SK-N-SH treated with all-trans-retinoic acid at 6 μM for 48 hours (cell line): Measurements from ENCODE around the gene RNGTT.

Experiments used
- ATAC-seq: fragments of 200-7000 bp; cut with Tn5 transposase; 3 replicates; pipeline ENCODE4 v1.9.1; 2020; ENCODE audit warnings: mild to moderate bottlenecking, moderate library complexity
- ARNTL ChIP-seq: fragments of 450-650 bp; formaldehyde crosslinking; IDR thresholded peaks from 2 replicates; pipeline ENCODE4 v1.5.0; 2020; ENCODE audit warnings: low read depth, mild to moderate bottlenecking, moderate library complexity, borderline replicate concordance
- BACH2 ChIP-seq: fragments of 250-450 bp; sonication (Bioruptor Pico); IDR thresholded peaks from 2 replicates; pipeline ENCODE4 v1.9.0; 2021; ENCODE audit warnings: mild to moderate bottlenecking, borderline replicate concordance
- CSDC2 ChIP-seq: fragments of 250-450 bp; sonication (Bioruptor Pico); IDR thresholded peaks from 2 replicates; pipeline ENCODE4 v1.5.0; 2020; ENCODE audit warnings: mild to moderate bottlenecking, moderate library complexity
- CSRNP3 ChIP-seq: fragments of 250-450 bp; sonication (Bioruptor Pico); IDR thresholded peaks from 2 replicates; pipeline ENCODE4 v1.5.1; 2021; ENCODE audit warnings: mild to moderate bottlenecking, moderate library complexity
- ESRRG ChIP-seq: fragments of 250-450 bp; sonication (Bioruptor Pico); IDR thresholded peaks from 2 replicates; pipeline ENCODE4 v1.6.1; 2021; ENCODE audit warnings: mild to moderate bottlenecking
- GLIS3 ChIP-seq: fragments of 250-450 bp; sonication (Bioruptor Pico); IDR thresholded peaks from 2 replicates; pipeline ENCODE4 v1.5.0; 2020; ENCODE audit warnings: mild to moderate bottlenecking, moderate library complexity
- ISL1 ChIP-seq: fragments of 250-450 bp; sonication (Bioruptor Pico); IDR thresholded peaks from 2 replicates; pipeline ENCODE4 v2.1.2; 2022; ENCODE audit warnings: mild to moderate bottlenecking, moderate library complexity
- OSR1 ChIP-seq: fragments of 250-450 bp; sonication (Bioruptor Pico); IDR thresholded peaks from 2 replicates; pipeline ENCODE4 v1.8.0; 2022; ENCODE audit warnings: moderate library complexity, mild to moderate bottlenecking, inconsistent platforms
- POU6F1 ChIP-seq: fragments of 250-450 bp; sonication (Bioruptor Pico); IDR thresholded peaks from 2 replicates; pipeline ENCODE4 v1.8.0; 2021; ENCODE audit warnings: low read depth, mild to moderate bottlenecking, moderate library complexity, borderline replicate concordance
- PPARA ChIP-seq: fragments of 250-450 bp; sonication (Bioruptor Pico); IDR thresholded peaks from 2 replicates; pipeline ENCODE4 v1.5.0; 2020; ENCODE audit warnings: mild to moderate bottlenecking, borderline replicate concordance
- RARB ChIP-seq: fragments of 250-450 bp; sonication (Bioruptor Pico); IDR thresholded peaks from 2 replicates; pipeline ENCODE4 v1.8.0; 2021; ENCODE audit warnings: mild to moderate bottlenecking, moderate library complexity
- SNAI2 ChIP-seq: fragments of 250-450 bp; sonication (Bioruptor Pico); IDR thresholded peaks from 2 replicates; pipeline ENCODE4 v1.5.0; 2020; ENCODE audit warnings: mild to moderate bottlenecking, moderate library complexity
- TOX ChIP-seq: fragments of 250-450 bp; sonication (Bioruptor Pico); IDR thresholded peaks from 2 replicates; pipeline ENCODE4 v1.8.0; 2021; ENCODE audit warnings: mild to moderate bottlenecking, moderate library complexity, borderline replicate concordance
- ZC3H10 ChIP-seq: fragments of 250-450 bp; sonication (Bioruptor Pico); IDR thresholded peaks from 2 replicates; pipeline ENCODE4 v1.5.1; 2021; ENCODE audit warnings: mild to moderate bottlenecking, moderate library complexity
- ZFP30 ChIP-seq: fragments of 450-650 bp; formaldehyde crosslinking; IDR thresholded peaks from 2 replicates; pipeline ENCODE4 v1.5.0; 2022; ENCODE audit warnings: mild to moderate bottlenecking, moderate library complexity
- ZNF565 ChIP-seq: fragments of 450-650 bp; formaldehyde crosslinking; conservative IDR thresholded peaks from 2 replicates; pipeline ENCODE4 v1.5.0; 2020; ENCODE audit warnings: low read depth, mild to moderate bottlenecking, moderate library complexity
- ZNF70 ChIP-seq: fragments of 450-650 bp; formaldehyde crosslinking; IDR thresholded peaks from 2 replicates; pipeline ENCODE4 v1.5.0; 2020; ENCODE audit warnings: mild to moderate bottlenecking, moderate library complexity
- ZNF8 ChIP-seq: fragments of 450-650 bp; formaldehyde crosslinking; IDR thresholded peaks from 2 replicates; pipeline ENCODE4 v1.5.0; 2020; ENCODE audit warnings: mild to moderate bottlenecking, moderate library complexity
- TF ChIP-seq, protein P1 (sequence below): fragments of 250-450 bp; sonication (Bioruptor Pico); IDR thresholded peaks from 2 replicates; pipeline ENCODE4 v1.5.0; 2020; ENCODE audit warnings: mild to moderate bottlenecking, moderate library complexity
- TF ChIP-seq, protein P2 (sequence below): fragments of 250-450 bp; sonication (Bioruptor Pico); IDR thresholded peaks from 2 replicates; pipeline ENCODE4 v1.5.1; 2020; ENCODE audit warnings: low read depth, mild to moderate bottlenecking, moderate library complexity
- TF ChIP-seq, protein P3 (sequence below): fragments of 250-450 bp; sonication (Bioruptor Pico); IDR thresholded peaks from 2 replicates; pipeline ENCODE4 v1.8.0; 2020; ENCODE audit warnings: mild to moderate bottlenecking, moderate library complexity, borderline replicate concordance

The RNGTT gene

GRCh38 chr6:88985901-88986300 lies 22.5 kb upstream of the RNGTT start:
- TF ChIP-seq ZNF565 (CRISPR knock-in tag) (no peak), ZNF70 (no peak), ISL1 (CRISPR knock-in tag) (no peak), ESRRG (CRISPR knock-in tag) (no peak), ZFP30 (CRISPR knock-in tag) (no peak), GLIS3 (no peak), POU6F1 (CRISPR knock-in tag) (no peak), ZNF8 (CRISPR knock-in tag) (no peak), CSDC2 (CRISPR knock-in tag) (no peak), OSR1 (CRISPR knock-in tag) (no peak), ARNTL (CRISPR knock-in tag) (no peak)
- TF ChIP-seq, protein P1, sequence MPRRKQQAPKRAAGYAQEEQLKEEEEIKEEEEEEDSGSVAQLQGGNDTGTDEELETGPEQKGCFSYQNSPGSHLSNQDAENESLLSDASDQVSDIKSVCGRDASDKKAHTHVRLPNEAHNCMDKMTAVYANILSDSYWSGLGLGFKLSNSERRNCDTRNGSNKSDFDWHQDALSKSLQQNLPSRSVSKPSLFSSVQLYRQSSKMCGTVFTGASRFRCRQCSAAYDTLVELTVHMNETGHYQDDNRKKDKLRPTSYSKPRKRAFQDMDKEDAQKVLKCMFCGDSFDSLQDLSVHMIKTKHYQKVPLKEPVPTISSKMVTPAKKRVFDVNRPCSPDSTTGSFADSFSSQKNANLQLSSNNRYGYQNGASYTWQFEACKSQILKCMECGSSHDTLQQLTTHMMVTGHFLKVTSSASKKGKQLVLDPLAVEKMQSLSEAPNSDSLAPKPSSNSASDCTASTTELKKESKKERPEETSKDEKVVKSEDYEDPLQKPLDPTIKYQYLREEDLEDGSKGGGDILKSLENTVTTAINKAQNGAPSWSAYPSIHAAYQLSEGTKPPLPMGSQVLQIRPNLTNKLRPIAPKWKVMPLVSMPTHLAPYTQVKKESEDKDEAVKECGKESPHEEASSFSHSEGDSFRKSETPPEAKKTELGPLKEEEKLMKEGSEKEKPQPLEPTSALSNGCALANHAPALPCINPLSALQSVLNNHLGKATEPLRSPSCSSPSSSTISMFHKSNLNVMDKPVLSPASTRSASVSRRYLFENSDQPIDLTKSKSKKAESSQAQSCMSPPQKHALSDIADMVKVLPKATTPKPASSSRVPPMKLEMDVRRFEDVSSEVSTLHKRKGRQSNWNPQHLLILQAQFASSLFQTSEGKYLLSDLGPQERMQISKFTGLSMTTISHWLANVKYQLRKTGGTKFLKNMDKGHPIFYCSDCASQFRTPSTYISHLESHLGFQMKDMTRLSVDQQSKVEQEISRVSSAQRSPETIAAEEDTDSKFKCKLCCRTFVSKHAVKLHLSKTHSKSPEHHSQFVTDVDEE (CRISPR knock-in tag) = no peak
- TF ChIP-seq, all 23 proteins: peak for 0
- ATAC-seq = no peak

DNA sequence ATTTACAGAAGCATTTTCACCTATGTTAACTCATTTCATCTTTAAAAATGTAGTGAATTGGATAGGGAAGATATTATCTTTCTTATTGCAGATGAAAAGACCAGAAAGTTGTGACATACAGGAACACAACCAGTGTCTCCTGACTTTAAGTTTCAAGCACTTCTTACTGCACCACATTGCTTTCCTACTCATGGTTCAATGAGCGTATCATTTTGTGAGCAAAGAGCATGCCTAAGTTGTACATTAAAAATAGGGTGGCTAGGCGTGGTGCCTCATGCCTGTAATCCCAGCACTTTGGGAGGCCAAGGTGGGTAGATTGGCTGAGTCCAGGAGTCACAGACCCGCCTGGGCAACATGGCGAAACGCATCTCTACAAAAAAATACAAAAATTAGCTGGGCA lies 21.2 kb upstream of the RNGTT start:
- TF ChIP-seq, protein P2, sequence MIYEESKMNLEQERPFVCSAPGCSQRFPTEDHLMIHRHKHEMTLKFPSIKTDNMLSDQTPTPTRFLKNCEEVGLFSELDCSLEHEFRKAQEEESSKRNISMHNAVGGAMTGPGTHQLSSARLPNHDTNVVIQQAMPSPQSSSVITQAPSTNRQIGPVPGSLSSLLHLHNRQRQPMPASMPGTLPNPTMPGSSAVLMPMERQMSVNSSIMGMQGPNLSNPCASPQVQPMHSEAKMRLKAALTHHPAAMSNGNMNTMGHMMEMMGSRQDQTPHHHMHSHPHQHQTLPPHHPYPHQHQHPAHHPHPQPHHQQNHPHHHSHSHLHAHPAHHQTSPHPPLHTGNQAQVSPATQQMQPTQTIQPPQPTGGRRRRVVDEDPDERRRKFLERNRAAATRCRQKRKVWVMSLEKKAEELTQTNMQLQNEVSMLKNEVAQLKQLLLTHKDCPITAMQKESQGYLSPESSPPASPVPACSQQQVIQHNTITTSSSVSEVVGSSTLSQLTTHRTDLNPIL = no peak
- TF ChIP-seq ZC3H10 (CRISPR knock-in tag) (no peak), ISL1 (CRISPR knock-in tag) (no peak), GLIS3 (no peak), TOX (CRISPR knock-in tag) (no peak), PPARA (CRISPR knock-in tag) (no peak), SNAI2 (CRISPR knock-in tag) (no peak), OSR1 (CRISPR knock-in tag) (no peak), ZNF70 (no peak), POU6F1 (CRISPR knock-in tag) (no peak), CSRNP3 (CRISPR knock-in tag) (no peak), ZFP30 (CRISPR knock-in tag) (no peak), ZNF8 (CRISPR knock-in tag) (no peak), BACH2 (CRISPR knock-in tag) (no peak), ZNF565 (CRISPR knock-in tag) (no peak), CSDC2 (CRISPR knock-in tag) (no peak), ARNTL (CRISPR knock-in tag) (no peak), RARB (CRISPR knock-in tag) (no peak)
- TF ChIP-seq, protein P1 (CRISPR knock-in tag) = no peak
- TF ChIP-seq, protein P3, sequence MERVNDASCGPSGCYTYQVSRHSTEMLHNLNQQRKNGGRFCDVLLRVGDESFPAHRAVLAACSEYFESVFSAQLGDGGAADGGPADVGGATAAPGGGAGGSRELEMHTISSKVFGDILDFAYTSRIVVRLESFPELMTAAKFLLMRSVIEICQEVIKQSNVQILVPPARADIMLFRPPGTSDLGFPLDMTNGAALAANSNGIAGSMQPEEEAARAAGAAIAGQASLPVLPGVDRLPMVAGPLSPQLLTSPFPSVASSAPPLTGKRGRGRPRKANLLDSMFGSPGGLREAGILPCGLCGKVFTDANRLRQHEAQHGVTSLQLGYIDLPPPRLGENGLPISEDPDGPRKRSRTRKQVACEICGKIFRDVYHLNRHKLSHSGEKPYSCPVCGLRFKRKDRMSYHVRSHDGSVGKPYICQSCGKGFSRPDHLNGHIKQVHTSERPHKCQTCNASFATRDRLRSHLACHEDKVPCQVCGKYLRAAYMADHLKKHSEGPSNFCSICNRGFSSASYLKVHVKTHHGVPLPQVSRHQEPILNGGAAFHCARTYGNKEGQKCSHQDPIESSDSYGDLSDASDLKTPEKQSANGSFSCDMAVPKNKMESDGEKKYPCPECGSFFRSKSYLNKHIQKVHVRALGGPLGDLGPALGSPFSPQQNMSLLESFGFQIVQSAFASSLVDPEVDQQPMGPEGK = no peak
- no peak for ATAC-seq
